CD1c-positive myeloid dendritic cell (primary cell): ENCODE data around the gene KPNA5.
"Not testable (repeated sequence)": the region's sequence is repeated elsewhere in the genome, so short reads cannot be mapped to it uniquely, and the experiment has no call there.

Source experiments
- DNase-seq: peaks from one replicate; pipeline ENCODE4 v3.0.0-alpha.2; 2016; ENCODE audit errors: extremely low spot score

KPNA5 gene

DNA sequence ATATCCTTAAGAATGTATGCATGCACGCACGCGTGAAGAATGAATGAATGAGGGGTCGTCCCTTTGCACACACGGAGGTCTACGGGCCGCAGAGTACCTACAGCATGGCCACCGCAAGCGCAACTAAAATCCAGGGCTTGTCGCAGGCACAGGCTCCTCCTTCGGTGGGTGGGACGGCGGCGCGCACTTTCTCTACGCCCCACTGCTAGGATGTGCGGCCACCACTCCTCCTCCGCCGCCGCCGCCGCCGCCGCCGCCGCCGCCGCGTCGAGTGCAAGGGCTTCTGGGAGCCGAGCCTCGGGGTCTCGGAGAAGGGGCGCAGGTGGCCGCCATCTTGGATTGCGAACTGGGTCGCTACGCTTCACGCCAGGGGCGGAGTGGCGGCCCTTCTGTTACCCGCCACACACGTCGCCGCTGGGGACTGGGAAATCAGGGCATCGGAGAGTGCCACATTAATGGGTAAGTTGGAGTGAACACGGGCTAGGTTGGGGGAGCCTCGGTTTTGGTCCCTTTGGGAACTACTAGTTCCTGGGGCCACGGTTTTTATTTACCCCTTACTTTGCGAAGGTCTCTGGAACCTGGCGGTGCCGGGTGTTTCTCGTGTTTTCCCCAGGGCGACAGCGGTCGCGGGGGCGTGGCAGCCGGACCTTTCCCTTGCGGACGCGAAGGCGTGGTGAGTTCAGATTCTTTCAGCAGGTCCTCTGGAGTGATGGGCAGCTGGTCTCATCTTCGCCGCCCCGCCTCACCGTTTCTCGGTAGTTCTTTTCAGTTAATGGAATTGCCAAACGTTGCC lies at the start of gene KPNA5:
Gene KPNA5, plus strand, starts transcription at position 332 of the 793 bp plus-strand sequence. Its CDS starts 124 bp downstream, at position 456.
- DNase-seq, result peak; percentile 92

DNA sequence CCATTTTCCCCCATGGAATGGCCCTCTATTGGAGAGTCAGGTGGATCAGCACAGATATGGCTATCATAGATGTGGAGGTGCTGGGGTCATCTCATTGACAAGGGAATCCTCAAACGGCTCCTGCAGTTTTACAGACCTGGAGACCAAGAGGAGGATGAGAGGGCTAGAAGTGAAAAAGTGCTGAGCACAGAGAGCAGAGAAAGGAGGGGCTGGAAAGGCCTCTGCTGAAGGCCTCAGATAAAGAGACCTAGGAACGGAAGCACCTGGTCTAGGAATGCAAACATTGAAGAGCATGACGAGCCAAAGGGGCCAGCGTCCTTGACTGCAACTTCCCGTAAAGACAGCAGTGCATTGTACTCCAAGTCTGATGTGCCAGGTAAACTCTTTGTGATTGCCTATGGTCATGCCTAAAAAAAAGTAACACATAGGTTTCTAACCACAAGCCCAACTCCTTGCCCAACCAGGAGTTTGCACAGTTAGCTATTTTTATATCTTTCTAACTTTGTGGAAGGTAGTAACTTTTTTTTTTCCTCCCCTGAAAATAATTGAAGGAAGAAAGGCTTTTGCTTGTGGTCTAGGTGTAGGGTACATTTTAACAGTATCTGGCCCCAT lies 49.5 kb upstream of the KPNA5 start:
- DNase-seq, result no peak

DNA sequence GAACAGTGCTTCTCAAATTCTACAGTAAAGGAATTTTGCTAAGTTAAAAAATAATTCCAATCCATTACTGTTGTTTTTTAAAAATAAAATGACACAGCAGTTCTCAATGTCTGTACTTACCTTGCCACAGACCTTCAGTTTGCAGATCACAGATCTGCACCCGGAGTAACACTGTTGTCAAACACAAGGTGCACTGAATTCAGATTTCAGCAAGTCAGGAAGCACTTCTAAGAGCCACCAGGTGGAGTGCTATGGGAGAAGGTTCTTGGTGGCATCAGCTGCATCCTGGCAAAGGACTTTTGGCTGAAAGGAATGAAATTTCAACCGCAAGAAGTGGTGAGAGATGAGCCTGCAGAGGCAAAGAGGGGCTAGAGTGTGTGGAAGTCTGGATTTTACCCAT lies 47.3 kb upstream of the KPNA5 start:
- DNase-seq, result no peak

GRCh38 chr6:116648156-116648555 lies 32.9 kb upstream of the KPNA5 start:
- no peak for DNase-seq

- no peak for DNase-seq
Observed at GRCh38 chr6:116649129-116649528, 31.9 kb upstream of the KPNA5 start.

- DNase-seq, result no peak
Observed at GRCh38 chr6:116651916-116652315, 29.1 kb upstream of the KPNA5 start.

- no peak for DNase-seq
Observed at GRCh38 chr6:116661594-116661993, 19.4 kb upstream of the KPNA5 start.

- DNase-seq, result no peak
Observed at GRCh38 chr6:116662202-116662601, 18.8 kb upstream of the KPNA5 start.

DNA sequence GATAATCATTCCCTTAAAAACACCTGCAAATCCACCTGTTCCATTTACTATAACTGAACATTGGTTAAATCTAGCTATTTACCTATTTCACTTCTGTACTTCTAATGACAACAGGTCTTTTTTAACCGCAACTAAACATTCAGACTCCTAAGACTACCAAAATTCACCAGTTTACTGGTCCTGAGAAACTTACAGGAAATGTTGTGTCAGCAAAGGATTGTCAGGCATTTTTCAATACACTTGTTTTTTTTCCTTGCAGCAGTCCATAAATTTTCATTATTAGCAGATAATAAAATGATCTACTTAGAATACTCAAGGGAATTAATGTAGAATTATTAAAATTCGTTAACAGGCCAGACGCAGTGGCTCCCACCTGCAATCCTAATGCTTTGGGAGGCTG lies 17.7 kb upstream of the KPNA5 start:
- no peak for DNase-seq

GRCh38 chr6:116664169-116664568 lies 16.8 kb upstream of the KPNA5 start:
- DNase-seq, result not testable (repeated sequence)

DNA sequence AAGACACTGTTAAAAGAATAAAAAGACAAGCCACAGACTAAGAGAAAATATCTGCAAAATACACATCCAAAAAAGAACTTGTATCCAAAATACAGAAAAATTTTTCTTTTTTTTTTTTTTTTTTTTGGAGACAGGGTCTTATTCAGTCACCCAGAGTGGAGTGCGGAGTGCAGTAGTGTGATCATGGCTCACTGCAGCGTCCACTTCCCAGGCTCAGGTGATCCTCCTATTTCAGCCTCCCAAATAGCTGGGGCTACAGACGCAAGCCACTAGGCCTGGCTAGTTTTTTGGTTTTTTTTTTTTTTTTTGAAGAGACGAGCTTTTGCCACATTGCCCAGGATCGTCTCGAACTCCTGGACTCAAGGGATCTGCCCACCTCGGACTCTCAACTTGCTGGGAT lies 15.5 kb upstream of the KPNA5 start:
- no peak for DNase-seq

- no peak for DNase-seq
Observed at GRCh38 chr6:116666869-116667268, 14.1 kb upstream of the KPNA5 start.

DNA sequence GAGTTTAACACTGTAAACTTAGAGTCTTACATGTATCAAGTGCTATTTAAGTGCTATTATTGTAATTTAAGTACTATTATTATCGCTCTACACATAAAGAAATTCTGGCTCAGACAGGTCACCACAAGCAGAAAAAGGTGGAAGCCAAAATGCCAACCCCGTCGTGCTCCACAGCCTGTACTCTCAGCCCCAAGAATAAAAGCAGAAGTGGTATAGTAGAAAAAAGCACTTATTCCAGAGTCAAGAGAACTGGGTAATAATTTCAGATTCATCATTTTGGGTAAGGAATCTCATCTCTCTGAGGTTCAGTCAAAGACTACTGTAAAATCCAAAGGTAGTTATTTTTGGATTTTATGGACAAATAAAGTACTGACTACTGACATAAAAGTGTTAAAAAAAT lies 13.4 kb upstream of the KPNA5 start:
- DNase-seq, result peak; percentile 66

GRCh38 chr6:116672306-116672705 lies 8.7 kb upstream of the KPNA5 start:
- DNase-seq, result no peak

DNA sequence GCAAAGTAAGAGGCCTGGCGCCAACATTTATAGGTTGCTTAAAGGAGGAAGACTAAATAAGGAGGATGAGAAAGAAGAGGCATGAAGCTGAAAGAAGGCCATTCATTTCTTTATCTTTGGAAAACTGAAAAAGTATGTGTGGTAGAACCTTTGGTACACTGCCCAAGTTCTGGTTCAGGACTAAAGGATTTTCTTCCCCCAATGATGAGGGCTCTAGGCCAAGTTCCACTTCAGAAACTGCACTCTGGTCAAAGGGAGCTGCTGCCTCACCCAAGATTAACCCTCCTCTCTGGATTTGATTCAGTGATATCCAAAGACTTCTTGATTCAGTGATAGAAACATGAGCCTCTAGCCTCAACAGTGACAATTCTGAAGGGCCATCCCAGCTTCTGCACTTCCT lies 5.0 kb upstream of the KPNA5 start:
- no peak for DNase-seq

GRCh38 chr6:116682334-116682712 lies 1.3 kb downstream of the KPNA5 start:
- peak; percentile 34 for DNase-seq

GRCh38 chr6:116685437-116685993 lies 4.5 kb downstream of the KPNA5 start:
- no peak for DNase-seq

DNA sequence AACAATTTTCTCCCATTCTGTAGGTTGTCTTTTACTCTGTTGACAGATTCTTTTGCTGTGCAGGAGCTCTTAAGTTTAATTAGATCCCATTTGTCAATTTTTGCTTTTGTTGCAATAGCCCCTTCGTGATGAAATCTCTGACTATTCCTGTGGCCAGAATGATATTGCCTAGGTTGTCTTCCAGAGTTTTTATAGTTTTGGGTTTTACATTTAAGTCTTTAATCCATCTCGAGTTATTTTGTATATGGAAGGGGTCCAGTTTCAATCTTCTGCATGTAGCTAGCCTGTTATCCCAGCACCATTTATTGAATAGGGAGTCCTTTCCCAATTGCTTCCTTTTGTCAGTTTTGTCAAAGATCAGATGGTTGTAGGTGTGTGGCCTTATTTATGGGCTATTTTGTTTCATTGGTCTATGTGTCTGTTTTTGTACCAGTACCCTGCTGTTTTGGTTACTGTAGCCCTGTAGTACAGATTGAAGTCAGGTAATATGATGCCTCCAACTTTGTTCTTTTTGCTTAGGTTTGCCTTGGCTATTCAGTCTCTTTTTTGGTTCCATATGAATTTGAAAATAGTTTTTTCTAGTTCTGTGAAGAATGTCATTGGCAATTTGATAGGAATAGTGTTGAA lies 5.6 kb downstream of the KPNA5 start:
- DNase-seq, result not testable (repeated sequence)

GRCh38 chr6:116691154-116691553 lies 10.1 kb downstream of the KPNA5 start:
- DNase-seq, result no peak

- DNase-seq, result not testable (repeated sequence)
Observed at GRCh38 chr6:116692873-116693272, 11.9 kb downstream of the KPNA5 start.

GRCh38 chr6:116693275-116693674 lies 12.3 kb downstream of the KPNA5 start:
- DNase-seq, result not testable (repeated sequence)

GRCh38 chr6:116695401-116695800 lies 14.4 kb downstream of the KPNA5 start:
- DNase-seq, result peak; percentile 3

- peak; percentile 14 for DNase-seq
Observed at GRCh38 chr6:116697480-116697879, 16.5 kb downstream of the KPNA5 start.
